ENCODE measurements around the gene ZSWIM5.

- TF ChIP-seq CTCF (IDR thresholded peaks at IDR 0.05) (no peak), REST (IDR thresholded peaks at IDR 0.05; ENCODE audit: insufficient read depth in 1 of 2, low read depth in 2 of 2, low read length in 1 of 2) (no peak)
Observed at GRCh38 chr1:45116340-45116739, 90.1 kb downstream of the ZSWIM5 start.
